ENCODE results near the gene ATP8B4.
A peak's percentile ranks its signal among the peaks of the same experiment; 100 is the strongest.
"Not testable (repeated sequence)": the region's sequence is repeated elsewhere in the genome, so short reads cannot be mapped to it uniquely, and the experiment has no call there.

ATP8B4 gene

GRCh38 chr15:50140098-50140497 is 21.1 kb upstream of the ATP8B4 start:
- DNase-seq: no peak

- no peak for DNase-seq
Measured at GRCh38 chr15:50138391-50138790, 19.4 kb upstream of the ATP8B4 start.

- DNase-seq: no peak
Measured at GRCh38 chr15:50137893-50138292, 18.9 kb upstream of the ATP8B4 start.

- no peak for DNase-seq
Measured at GRCh38 chr15:50137330-50137761, 18.3 kb upstream of the ATP8B4 start.

GRCh38 chr15:50135031-50135551 is 16.1 kb upstream of the ATP8B4 start:
- peak; percentile 13 for DNase-seq

- DNase-seq: peak; percentile 72
Measured at GRCh38 chr15:50134524-50135024, 15.5 kb upstream of the ATP8B4 start.

- DNase-seq: not testable (repeated sequence)
Measured at GRCh38 chr15:50132251-50132984, 13.4 kb upstream of the ATP8B4 start.

GRCh38 chr15:50131617-50132016 is 12.6 kb upstream of the ATP8B4 start:
- no peak for DNase-seq

- DNase-seq: no peak
Measured at GRCh38 chr15:50128266-50128665, 9.2 kb upstream of the ATP8B4 start.

- DNase-seq: no peak
Measured at GRCh38 chr15:50127255-50127777, 8.3 kb upstream of the ATP8B4 start.

GRCh38 chr15:50126072-50126471 is 7.0 kb upstream of the ATP8B4 start:
- DNase-seq: no peak

GRCh38 chr15:50124631-50125030 is 5.6 kb upstream of the ATP8B4 start:
- no peak for DNase-seq

- DNase-seq: no peak
Measured at GRCh38 chr15:50123861-50124557, 5.0 kb upstream of the ATP8B4 start.

GRCh38 chr15:50120729-50121128 is 1.7 kb upstream of the ATP8B4 start:
- no peak for DNase-seq

GRCh38 chr15:50117431-50118027 is 1.5 kb downstream of the ATP8B4 start:
- no peak for DNase-seq

GRCh38 chr15:50116477-50116876 is 2.6 kb downstream of the ATP8B4 start:
- peak; percentile 21 for DNase-seq

GRCh38 chr15:50113992-50114780 is 4.8 kb downstream of the ATP8B4 start:
- DNase-seq: no peak

- DNase-seq: no peak
Measured at GRCh38 chr15:50113187-50113505, 5.9 kb downstream of the ATP8B4 start.

GRCh38 chr15:50112488-50113186 is 6.4 kb downstream of the ATP8B4 start:
- DNase-seq: no peak

- no peak for DNase-seq
Measured at GRCh38 chr15:50110285-50110684, 8.7 kb downstream of the ATP8B4 start.

GRCh38 chr15:50109076-50109987 is 9.7 kb downstream of the ATP8B4 start:
- DNase-seq: no peak

Measured in kidney glomerular epithelial cell (primary cell).